GM18519 (cell line): ENCODE measurements around the gene DNAJC6.
"Not testable (repeated sequence)": the region's sequence is repeated elsewhere in the genome, so short reads cannot be mapped to it uniquely, and the experiment has no call there.

Source experiments
- ATAC-seq: cut with Tn5 transposase; IDR thresholded peaks from one replicate; pipeline ENCODE4 v1.9.1; 2021; ENCODE audit warnings: mild to moderate bottlenecking, moderate library complexity; ENCODE audit not compliant: unreplicated experiment, low FRiP score

Gene DNAJC6

DNA sequence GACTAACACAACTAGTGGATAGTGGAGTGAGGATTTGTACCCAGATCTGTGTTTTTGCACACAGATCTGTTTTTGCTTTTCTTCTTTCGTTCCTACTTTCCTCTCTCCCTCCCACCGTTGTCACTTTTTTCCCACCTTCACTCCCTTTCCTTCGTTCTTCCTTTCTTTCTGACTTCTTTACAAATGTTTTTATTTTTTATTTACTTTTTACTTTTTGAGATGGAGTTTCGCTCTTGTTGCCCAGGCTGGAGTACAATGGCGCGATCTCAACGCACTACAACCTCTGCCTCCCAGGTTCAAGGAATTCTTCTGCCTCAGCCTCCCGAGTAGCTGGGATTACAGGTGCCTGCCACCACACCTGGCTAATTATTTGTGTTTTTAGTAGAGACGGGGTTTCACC, 17.5 kb upstream of the DNAJC6 start:
- ATAC-seq = not testable (repeated sequence)

DNA sequence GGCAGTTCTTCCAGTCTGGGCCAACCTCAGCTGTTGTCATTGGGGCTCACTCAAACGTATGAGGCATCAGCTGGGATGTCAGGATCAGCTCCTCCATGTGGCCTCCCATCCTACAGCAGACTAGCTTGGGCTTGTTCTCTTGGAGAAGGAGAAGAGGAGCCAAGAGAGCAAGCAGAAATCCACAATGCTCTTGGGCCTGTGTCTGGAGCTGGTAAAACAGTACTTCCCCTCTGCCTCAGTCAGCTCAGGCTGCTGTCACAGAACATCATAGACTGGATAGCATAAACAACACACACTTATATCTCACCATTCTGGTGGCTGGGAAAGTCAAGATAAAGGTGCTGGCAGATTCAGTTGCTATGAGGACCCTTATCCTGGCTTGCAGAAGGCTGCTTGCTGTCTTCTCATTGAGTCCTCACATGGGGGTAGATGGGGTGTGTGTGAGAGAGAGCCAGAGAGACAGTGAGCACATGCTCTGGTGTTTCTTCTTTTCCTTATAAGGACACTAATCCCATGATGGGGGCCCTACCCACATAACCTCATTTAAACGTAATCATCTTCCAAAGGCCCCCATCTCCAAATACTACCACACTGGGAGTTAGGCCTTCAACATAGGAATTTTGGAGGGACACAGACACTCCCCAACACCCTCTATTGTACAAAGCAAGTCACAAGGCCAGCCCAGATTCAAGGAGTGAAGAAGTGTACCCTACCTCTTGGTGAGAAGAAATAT, 16.3 kb upstream of the DNAJC6 start:
- no peak for ATAC-seq

DNA sequence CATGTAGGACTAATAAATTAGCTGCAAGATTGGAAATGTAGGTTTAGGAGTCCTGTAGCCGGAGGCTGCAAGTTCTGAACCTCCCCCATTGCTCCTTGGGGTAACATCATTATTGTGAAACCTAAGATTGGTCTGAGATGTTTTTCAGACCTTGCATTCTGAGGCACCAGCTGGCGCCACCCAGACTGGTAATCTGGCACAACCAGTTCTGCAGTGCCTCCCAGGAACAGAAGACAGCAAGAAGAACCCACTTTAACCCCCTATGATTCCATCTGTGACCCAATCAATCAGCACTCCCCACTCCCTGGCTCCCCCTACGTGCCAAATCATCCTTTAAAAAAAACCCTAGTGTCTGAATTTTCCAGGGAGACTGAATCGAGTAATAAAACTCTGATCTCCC, 11.6 kb upstream of the DNAJC6 start:
- ATAC-seq = no peak

DNA sequence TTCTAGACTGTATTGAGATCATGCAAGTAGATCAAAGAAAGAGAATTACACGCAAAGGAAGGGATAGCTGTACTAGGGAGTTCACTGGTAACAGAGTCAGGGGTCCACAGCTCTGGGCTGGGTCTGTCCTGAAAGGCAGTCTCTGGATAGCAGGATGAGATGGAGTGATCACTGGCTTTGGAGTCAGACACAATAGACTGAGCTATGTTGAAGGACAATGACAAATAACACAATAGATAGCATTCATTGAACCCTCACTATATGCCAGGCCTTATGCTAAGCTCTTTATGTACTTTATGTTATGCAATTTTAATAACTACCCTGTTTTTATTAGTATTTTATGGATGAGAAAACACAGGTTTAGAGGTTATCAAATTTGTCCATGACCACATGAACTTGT, 10.0 kb upstream of the DNAJC6 start:
- ATAC-seq = no peak

DNA sequence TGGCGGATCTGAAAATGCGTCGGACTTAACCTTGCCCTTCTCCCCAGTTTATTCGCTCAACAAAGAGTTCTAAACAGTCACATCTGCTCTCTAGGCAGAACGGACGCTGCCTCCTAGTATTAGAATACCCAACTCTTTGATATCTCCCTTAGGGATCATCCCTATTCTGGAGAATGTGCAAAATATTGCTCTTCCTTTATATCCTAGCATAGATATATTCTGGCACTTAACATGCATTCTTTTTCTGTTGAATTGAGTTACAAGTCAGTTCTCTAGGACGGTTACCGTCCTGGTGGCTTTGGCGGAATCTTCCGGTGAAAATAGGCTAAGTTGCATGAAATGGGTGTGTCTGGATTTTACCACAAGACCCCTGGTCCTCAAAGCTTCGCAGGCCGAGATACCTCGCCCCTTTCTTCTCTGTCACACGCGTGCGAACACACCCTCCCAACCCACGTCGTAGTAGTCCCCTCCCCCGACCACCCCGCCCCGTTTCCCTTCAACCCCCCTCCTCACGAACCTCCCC, 501 bp upstream of the DNAJC6 start:
- ATAC-seq = no peak

DNA sequence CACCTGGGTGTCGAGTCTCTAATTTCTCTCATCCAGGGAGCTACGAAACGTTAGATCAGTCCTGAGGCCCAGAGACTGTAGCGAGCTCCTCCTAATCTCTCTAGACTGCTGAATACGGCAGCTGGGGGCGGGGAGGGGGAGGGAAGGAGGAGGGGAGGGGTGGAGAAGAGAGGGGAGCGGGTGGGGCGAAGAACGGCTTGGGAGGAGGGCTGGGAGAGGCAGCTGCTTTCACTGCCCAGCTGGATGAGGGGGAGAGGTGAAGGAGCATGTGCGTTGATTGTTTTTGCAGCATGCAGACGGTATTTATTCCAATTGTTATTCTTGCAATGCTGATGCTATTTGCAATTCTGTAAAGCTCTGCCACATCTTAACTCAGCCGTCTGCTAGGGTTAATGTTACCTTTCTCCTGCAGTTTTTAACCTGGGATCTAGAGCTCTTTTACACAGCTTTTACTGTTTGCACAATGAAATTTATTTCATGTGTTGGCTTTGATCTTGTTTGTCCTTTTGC, 790 bp downstream of the DNAJC6 start:
- peak; percentile 8 for ATAC-seq

DNA sequence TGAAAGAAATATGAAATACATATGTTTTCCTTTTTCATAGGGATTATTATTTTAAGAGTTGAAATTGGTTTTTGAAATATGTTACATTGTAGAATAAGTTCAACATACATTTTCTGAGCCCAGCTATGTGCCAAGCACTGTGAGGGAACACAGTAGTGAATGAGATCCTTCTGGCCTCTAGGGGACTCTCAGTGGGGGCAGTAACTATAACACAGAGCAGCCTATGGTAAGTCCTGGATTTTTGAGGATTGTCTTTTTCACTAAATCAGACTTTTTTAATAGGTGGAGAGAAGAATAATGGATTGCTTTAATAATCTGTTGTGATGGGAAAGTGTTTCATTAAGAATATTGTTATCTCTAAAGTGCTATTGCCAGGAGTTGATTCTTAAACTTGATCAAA, 2.4 kb downstream of the DNAJC6 start:
- no peak for ATAC-seq

DNA sequence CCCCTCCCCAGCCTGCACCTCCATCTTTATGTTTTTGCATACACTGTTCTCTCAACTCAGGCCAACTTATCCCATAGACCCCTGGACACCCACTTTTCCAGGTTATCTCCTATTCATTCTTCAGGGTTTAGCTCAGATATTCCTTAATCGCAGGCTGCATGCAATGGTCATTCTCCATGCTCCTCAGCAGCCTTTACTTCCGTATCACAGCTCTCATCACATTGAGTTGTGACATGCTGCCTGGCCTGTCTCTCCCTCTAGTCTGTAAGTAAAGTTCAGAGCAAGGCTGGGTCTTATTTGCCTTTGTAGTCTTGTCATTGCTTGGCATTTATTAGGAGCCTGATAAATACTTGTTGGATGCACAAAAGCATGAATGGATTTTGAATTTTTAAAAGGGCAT, 6.9 kb downstream of the DNAJC6 start:
- ATAC-seq = no peak

DNA sequence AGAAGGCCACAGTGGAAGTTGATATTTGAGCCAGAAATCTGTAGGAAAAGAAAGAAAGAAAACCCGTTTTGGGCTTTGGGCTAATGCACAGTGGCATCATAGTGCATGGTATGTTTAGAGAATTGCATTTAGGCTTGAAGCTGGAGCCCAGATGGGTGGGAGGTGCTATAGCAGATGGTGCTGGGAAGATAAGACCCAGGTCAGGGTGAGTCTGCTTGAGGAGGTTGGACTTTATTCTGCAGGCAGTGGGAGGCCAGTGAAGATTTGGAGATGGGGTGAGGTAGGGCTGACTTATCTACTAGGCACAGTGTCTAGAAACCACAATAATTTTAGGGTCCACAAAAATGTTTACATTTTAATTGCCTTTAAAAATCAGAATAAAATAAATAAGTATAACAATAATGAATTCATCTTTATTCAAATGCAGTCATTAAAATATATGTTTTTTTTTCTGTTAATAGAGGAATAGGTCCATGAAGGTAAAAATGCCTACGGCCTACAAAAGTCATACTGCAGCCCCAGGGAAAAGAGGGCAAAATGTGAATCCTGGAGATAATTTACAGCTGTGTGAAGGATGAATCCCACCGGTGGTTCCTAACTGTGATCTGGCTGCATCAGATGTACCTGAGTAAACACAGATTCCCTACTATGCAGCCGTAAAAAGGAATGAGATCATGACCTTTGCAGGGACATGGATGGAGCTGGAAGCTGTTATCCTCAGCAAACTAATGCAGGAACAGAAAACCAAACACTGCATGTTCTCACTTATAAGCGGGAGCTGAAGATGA, 8.7 kb downstream of the DNAJC6 start:
- ATAC-seq = no peak

DNA sequence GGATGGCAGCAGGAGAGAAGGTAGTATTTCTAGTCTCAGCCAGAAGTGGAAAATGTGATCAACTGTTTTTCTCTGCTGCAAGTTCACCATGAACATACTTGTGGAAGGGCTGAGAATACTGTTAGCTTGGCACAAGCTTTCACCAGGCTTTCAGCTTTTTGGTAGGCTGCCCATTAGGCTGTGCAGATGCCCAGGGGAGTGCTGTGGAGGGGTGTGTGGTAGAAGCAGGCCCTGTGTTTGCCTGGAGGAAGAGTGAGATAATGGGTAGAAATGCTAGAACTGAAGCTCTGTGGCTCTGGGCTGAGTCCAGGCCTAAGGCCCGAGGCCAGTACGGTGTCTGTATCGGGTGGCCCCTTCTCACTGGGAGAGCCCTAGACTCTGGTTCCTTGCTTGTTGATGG, 9.8 kb downstream of the DNAJC6 start:
- no peak for ATAC-seq

DNA sequence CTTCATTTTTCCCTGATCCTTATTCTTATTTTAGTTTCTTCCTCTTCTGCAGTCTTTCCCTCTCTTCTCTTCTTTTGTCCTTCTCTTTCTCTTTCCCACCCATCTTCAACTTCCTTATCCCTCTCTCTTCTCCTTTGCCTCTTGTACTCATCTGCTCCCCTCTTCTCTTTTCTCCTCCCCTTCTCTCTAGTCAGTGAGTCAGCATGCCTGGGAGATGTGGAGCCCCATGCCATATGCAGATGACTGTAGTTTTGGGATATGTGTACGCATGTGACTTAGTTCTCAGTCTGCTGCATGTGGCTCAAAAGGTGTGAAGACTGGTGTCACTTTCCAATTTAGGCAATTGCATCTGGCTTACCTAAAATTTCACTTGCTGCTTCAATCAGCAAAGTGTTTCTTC, 10.4 kb downstream of the DNAJC6 start:
- ATAC-seq = no peak

DNA sequence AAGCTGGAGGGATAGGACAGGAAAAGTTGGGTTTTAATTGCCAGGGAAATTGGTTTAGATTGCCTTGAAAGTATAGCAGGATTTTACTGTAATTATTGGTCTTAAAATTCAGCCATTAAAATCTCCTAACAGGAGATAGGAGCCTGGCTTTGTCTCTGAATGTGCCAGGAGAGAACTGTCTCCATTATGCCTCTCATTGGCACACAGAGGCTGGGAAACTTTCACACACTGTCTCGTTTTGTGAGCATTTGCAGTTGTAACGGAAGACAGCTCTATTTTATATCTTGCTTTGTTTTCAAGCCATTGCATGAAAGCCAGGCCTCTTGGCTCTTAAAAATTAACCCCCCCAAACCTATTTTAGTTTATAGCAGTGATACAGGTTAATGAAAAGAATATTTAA, 12.5 kb downstream of the DNAJC6 start:
- no peak for ATAC-seq

DNA sequence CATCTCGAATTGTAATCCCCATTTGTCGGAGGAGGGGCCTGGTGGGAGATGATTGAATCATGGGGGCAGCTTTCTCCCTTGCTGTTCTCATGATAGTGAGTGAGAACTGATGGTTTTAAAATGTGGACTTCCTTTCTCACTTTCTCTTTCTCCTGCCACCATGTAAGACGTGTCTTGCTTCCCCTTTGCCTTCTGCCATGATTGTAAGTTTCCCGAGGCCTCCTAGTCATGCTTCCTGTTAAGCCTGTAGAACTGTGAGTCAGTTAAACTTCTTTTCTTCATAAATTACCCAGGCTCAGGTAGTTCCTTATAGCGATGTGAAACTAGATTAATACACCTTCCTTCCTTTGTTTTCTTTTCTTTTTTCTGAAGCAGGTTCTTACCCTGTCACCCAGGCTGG, 13.9 kb downstream of the DNAJC6 start:
- no peak for ATAC-seq

DNA sequence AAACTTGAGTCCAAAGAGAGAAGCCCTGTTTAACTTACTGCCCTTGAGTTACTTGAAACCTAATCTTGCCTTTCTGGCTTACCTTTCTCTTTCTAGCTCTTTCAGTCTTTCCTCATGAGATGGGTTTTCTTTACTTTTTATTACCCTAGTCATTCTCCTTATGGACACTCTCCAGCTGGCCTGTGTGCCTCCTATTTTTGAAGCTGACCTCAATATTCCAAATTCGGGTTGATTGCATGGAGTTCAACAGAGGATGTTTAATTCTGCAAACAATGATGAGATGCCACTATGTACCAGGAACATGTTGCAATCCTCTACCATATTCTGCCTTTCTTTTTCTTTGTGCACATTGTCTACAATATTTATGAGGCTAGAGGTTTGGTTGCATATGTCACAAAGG, 20.7 kb downstream of the DNAJC6 start:
- no peak for ATAC-seq

DNA sequence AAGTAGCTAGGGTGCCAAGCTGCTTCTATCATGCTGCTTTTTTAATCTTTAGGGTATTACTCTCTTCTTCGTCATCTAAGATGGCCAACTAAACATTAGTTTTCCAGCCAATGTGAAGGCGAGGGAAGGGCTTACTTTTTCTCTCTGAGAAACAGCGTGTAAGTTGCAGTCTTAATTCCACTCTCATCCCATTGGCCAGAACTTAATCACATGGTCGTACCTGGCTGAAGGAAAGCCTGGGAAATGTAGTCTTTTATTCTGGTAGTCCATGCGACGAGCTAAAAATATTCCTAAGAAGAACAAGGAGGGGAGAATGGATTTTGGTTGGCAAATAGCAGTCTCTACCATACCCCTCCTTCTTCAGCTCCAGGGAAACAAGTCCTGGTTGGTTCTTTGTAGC, 21.5 kb downstream of the DNAJC6 start:
- no peak for ATAC-seq

DNA sequence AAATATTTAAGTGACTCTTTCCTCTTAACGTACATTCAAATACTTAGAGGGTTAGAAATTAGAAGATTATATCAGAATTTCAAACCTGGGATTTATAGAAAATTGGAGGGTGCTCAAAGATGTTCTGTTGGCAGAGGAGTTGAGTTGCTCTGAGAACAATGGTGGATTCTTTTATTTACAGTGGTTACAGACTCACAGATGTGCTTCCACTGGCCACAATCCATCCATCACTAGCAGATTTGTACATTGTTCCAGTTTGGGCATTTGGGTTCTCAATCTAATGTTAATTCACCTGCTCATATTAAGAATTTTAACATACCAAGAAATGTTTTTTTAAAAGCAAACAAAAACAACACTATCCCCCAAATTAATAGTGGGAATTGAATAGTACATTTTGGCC, 23.5 kb downstream of the DNAJC6 start:
- no peak for ATAC-seq

DNA sequence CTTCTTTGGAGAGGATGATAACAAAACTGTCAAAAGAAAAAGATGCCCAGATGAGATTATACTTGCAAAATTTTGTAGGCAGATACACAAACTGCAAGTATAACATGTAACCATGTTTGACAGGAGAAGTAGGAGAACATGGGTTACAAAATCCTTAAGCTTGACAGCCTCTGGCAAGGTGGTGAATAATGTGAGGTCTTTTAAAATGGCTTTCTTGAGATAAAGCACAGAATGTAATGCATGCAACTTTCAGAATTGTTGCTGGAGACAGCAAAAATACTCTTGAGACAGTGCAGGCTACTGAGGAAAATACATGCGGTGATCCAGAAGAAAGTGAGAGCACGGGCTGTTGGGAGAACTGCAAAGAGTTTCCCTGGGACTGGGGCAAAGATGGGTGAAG, 24.7 kb downstream of the DNAJC6 start:
- ATAC-seq = no peak

DNA sequence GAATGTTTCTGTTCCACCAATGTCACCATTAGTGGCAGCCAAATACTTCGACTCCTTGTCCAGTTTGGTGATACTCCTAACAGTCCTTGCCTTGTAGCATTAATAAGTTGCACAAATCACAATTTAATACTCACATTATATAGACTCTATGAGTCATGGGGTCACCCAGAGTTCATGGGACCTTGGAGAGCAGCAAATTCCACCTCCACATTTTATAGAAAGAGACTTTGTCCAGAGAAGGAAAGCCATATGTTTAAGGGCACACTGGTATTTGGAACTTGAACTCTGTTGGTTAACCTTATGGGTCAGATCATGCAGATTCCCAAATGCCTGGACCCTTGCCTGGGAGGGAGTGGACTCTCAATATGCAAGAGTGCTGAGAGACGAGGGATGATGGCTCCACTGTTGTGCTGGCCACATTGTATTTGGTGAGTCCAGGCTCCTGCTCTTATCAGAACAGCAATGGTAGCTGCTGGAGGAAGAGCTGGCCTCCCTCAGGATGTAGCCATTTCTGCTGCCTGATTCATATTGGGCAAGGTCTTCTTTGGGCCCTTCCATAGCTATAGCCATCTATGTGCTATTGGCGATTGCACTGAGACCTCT, 30.6 kb downstream of the DNAJC6 start:
- ATAC-seq = no peak

DNA sequence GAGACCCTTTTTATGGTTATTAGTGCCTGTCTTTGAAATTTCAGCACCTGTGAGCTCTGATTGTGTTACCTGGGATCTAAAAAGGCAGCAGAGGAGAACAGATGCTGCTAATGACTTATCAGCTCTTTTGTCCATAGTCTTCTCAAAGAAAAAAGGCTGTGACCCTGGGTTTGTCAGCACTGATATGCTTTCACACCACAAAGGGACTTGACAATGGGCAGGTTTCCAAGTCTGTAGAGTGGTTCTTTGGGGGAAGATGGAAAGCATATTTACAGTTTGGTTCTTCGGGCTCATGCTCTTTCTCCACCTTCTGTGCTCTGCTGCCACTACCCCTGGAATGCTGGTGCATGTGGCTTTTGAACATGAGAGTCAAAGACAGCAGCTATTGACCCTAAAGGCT, 32.0 kb downstream of the DNAJC6 start:
- ATAC-seq = no peak

DNA sequence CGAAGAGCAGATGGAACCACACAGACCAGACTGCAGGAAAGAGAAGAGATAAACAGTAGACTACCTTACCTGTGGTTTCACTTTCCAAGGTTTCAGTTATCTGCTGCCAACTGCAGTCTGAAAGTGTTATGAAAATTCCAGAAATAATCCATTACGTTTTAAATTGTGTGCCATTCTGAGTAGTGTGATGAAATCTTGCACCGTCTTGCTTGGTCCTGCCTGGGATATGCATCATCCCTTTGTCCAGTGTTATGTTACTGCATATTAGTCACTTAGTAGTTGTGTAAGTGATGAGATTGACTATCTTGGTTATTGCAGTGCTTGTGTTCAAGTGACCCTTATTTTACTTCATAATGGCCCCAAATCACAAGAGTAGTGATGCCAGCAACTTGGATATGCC, 33.9 kb downstream of the DNAJC6 start:
- ATAC-seq = no peak

DNA sequence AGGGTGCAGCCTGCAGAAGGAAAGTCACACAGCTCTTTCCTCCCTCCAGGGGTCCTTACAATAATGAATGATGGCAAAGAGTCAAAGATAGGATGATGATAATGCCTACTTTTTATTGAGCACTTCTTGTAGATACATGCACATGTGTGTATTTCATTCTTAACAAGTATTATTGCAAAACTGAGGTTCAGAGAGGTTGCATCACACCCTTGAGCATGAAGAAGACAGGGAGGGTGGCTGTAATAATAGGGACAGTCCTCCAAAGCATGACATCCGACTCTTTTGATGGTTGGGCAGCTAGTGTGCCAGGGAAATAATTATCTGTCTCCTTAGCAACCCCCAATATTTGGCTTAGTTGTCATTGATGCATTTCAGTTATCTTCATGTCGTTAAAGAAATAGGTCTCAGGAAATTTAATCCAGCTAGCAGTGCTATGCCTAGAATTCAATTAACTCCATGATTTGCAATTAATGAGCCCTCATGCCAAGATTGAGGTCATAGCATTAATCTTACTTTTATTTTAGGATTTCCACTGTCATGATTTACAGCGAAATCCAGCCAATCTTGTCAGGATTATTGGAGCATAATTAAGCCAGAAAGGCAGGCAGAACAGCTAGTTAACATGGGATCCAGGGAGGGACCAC, 35.0 kb downstream of the DNAJC6 start:
- ATAC-seq = no peak
